GM12874 (cell line): ENCODE data around the gene TEX19.

Source experiments
- TF ChIP-seq, protein P1 (sequence below): IDR thresholded peaks from 2 replicates; pipeline ENCODE4 v1.5.1; 2011; ENCODE audit warnings: low read depth, mild to moderate bottlenecking, control low read depth, low read length, moderate library complexity; ENCODE audit not compliant: insufficient read depth

TEX19 gene

DNA sequence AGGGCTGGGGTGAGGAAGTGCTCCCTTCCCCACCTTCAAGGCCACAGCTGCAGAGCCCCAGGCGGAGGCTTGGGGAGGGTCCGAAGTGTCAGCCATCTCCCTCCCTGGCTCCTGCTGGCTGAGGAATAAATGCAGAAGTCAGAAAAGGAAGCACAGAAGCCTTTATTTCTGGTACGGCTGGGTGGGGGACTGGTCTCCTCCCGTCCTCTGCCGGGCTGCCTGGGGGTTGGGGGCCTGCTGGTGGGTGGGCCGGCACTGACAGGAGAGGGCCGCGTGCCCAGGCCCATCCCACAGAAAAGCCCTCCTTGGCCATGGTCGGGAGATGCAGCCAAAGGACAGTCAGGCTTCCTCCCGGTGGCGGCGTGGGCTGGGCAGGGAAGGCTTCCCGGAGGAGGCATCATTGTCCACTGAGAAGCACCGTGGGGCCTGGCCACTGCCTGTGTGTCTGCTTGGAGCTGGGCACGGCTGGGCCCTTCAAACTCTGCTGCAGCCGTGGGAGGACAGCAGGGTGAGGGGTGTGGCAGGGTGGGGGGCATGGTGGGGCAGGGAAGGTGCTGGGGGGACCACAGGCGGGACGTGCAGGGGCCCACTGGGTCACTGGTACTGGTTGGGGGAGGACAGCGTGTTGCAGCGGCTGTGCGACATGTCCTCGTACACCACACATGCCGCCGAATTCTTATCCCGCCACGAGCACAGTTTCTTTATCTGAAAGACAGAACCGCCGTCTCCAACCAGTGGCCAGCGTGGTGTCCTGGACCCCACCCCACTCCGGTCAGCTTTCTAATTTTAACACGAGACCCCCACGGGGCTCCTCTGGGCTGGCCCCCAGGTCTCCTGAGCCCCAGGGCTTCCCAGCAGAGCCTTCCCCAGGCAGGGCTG, 44.1 kb upstream of the TEX19 start:
- TF ChIP-seq, protein P1, sequence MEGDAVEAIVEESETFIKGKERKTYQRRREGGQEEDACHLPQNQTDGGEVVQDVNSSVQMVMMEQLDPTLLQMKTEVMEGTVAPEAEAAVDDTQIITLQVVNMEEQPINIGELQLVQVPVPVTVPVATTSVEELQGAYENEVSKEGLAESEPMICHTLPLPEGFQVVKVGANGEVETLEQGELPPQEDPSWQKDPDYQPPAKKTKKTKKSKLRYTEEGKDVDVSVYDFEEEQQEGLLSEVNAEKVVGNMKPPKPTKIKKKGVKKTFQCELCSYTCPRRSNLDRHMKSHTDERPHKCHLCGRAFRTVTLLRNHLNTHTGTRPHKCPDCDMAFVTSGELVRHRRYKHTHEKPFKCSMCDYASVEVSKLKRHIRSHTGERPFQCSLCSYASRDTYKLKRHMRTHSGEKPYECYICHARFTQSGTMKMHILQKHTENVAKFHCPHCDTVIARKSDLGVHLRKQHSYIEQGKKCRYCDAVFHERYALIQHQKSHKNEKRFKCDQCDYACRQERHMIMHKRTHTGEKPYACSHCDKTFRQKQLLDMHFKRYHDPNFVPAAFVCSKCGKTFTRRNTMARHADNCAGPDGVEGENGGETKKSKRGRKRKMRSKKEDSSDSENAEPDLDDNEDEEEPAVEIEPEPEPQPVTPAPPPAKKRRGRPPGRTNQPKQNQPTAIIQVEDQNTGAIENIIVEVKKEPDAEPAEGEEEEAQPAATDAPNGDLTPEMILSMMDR, result no peak

DNA sequence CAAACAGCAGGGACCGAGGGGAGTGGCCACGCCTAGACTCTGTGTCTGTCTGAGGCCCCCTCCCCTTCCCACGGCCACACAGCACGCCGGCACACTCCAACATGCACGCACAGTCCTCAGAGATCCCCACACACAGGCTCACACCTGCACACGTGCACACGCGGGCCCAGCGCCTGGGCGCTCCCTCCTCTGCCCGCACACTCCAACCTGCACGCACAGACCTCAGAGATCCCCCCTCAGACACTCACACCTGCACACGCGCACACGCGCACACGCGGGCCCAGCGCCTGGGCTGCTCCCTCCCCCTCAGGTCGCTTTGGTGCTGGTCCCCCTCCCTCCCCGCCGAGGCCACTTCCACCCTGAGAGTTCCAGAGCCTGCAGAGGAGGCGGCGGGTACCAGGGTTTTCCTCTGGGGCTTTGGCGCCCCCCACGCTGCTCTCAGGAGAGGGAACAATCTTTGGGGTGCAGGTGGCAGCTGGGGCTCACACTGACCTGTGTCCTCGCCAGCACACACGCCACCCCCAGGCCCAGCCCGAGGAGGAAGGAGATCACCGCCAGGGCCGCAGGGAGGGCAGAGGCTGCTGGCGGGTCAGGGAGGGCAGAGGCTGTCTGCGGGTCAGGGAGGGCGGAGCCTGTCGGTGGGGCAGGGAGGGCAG, 43.2 kb upstream of the TEX19 start:
- TF ChIP-seq, protein P1, result no peak

DNA sequence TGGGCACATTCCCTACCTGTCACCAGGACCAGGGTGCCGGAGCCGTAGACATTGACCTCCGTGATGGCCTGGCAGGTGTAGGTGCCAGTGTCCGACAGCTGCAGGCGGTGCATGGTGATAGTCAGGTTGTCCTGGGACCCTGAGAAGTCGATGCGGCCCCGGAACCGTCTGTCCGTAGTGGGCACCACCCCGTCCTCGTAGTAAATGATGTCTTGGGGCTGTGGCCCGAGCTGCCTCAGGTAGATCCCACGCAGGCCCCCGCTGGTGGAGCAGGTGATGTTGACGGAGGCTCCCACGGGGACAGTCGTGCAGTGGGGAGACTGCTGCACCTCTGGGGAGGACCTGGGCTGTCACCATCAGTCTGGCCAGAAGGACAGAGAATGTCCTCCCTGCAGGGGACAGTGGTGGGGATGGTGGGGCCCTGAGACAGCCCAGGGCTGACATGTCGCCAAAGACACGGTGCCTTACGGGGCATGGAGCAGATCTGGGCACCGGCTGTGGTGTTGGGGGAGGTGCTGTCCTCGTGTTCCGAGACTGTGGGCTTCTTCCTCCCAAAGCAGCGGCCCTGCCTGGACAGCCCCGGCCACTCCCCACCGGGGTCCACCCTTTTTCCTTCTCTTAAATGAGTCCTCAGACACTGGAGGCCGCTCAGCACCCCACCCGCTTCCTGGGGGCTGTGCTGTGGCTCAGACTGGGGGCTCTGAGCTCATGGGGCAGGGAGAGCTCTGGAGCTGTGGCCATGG, 42.2 kb upstream of the TEX19 start:
- TF ChIP-seq, protein P1, result no peak

DNA sequence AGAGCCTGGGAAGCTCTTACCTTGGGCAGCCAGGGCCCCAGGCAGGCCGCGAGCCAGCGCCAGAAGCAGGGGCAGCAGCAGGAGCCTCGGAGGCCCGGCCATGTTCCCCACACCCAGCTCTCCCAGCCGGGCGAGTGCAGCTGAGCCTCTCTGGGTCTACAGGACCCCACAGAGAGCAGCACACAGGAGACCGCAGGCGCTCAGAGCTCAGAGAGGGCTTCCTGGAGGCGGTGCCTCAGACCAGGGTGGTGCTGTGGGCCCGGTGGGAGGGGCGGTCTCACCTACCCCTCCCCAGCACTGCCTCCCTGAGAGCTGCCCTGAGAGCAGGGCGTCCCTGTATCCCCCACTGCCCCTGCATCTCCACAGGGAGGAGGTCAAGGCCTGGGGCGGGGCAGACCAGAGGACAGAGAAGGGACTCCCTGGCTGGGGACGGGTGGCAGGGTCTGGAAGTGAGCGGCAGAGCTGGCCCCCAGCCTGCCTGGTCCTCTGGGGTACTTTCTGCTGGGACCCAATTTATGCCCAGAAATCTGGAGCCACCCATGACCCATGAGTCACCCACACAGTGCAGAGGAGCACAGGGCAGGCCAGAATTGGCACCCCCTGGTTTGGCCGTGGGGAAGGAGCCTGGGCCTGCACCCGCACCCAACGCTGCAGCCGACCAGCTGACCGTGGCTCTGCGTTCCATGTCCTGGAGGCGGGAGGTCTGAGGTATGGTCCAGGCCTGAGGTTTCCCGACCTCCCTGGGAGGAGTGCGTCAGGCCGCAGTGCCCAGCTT, 41.5 kb upstream of the TEX19 start, which contains the start of gene CD7:
Gene CD7 (minus strand): TSS at position 215 of the 775 bp plus-strand sequence. CDS start 113 bp downstream, at position 102.
- TF ChIP-seq, protein P1, result no peak

DNA sequence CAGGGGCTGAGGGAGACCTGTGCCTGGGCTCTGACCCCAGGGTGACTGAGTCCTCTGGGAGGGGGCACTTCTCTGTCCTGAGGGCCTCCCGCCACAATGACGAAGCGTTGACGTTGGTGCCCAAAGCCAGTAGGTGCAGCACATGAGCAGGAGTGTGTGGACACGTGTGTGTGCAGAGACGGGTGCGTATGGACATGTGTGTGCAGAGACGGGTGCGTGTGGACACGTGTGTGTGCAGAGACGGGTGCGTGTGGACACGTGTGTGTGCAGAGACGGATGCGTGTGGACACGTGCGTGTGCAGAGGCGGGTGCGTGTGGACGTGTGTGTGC, 40.9 kb upstream of the TEX19 start:
- TF ChIP-seq, protein P1, result no peak

DNA sequence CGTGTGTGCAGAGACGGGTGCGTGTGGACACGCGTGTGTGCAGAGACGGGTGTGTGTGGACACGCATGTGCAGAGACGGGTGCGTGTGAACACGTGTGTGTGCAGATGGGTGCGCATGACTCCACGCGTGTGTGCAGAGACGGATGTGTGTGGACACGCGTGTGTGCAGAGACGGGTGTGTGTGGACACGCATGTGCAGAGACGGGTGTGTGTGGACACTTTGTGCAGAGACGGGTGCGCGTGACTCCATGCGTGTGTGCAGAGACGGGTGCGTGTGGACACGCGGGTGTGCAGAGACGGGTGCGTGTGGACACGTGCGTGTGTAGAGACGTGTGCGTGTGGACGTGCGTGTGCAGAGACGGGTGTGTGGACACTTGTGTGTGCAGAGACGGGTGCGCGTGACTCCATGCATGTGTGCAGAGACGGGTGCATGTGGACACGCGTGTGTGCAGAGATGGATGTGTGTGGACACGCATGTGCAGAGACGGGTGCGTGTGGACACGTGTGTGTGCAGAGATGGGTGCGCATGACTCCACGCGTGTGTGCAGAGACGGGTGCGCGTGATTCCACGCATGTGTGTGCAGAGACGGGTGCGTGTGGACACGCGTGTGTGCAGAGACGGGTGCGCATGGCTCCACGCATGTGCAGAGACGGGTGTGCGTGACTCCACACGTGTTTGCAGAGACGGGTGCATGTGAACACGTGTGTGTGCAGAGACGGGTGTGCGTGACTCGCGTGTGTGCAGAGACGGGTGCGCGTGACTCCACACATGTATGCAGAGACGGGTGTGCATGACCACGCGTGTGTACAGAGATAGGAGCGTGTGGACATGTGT, 40.1 kb upstream of the TEX19 start:
- TF ChIP-seq, protein P1, result no peak
